A549 (cell line): ENCODE data around the gene PCSK6.

Experiments
- CBX2 ChIP-seq: fragments of 200-600 bp; sonication (generic); IDR thresholded peaks from 2 replicates; pipeline ENCODE4 v1.6.1; 2016; ENCODE audit warnings: low read depth, mild to moderate bottlenecking, borderline replicate concordance
- EHF ChIP-seq: fragments of 250-450 bp; sonication (Bioruptor Pico); IDR thresholded peaks from 2 replicates; pipeline ENCODE4 v1.5.0; 2020; ENCODE audit warnings: mild to moderate bottlenecking
- POLR2A ChIP-seq: IDR thresholded peaks from 2 replicates; pipeline ENCODE4 v1.6.1; 2012; ENCODE audit warnings: mild to moderate bottlenecking, low read length

DNA sequence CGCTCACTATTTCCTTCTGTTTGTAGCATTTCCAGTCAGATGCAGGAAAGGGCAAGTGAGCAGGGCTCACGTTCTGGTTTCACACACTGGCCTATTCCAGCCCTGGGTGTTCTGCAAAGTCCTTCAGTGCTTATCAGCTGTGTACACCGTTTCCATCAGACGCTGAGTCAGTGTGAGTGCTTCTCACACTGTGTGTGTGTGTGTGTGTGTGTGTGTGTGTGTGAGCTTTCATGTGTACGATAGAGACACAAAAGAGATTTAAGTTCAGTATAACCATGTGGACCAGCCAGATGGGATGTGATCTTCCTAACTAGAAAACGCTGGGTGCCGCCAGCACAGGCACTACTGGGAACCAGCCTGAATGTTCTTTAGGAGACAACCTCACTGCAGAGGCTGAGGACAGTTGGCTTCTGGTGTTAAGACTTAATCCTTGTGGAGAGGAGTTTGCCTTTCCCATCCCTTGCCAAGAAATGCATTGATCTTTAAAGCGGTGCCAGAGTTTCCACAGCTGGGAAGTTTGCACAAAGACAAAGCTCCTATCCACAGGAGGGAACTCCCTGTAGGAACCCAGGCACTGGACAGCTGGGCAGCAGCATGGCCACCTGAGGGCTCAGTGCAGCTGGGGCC, 233.8 kb downstream of the PCSK6 start:
- TF ChIP-seq POLR2A (no peak), EHF (CRISPR knock-in tag) (no peak), CBX2 (no peak)
